Measurements from ENCODE around the gene BAG1. TPM values are rescaled to one million over a fixed set of nuclear protein-coding genes. Genes with fewer than 3 reads are reported as not detected.

Gene BAG1
- total RNA-seq, 1 donor from 2014 or later = 50.9 TPM

- DNase-seq (ENCODE audit: low read depth) = no peak
These were observed 21.8 kb downstream of the BAG1 start for GRCh38 chr9:33242609-33243134.

GRCh38 chr9:33241298-33241697 is 23.2 kb downstream of the BAG1 start:
- DNase-seq (ENCODE audit: low read depth) = no peak

- DNase-seq (ENCODE audit: low read depth) = no peak
These were observed 24.6 kb downstream of the BAG1 start, which contains the start of gene SPINK4 for GRCh38 chr9:33239921-33240320. SPINK4 (plus strand) TSS chr9:33240167; CDS start chr9:33240209, 42 bp downstream.

GRCh38 chr9:33236571-33236970 is 27.9 kb downstream of the BAG1 start:
- DNase-seq (ENCODE audit: low read depth) = no peak

- DNase-seq (ENCODE audit: low read depth) = peak; percentile 35
These were observed 29.7 kb downstream of the BAG1 start for GRCh38 chr9:33234511-33235467.

GRCh38 chr9:33233626-33234342 is 30.7 kb downstream of the BAG1 start:
- peak; percentile 99 for DNase-seq (ENCODE audit: low read depth)

- DNase-seq (ENCODE audit: low read depth) = peak; percentile 53
These were observed 31.7 kb downstream of the BAG1 start for GRCh38 chr9:33232815-33233214.

GRCh38 chr9:33231623-33231942 is 32.9 kb downstream of the BAG1 start:
- DNase-seq (ENCODE audit: low read depth) = no peak

GRCh38 chr9:33230756-33231622 is 33.5 kb downstream of the BAG1 start:
- DNase-seq (ENCODE audit: low read depth) = peak; percentile 87

- peak; percentile 87 for DNase-seq (ENCODE audit: low read depth)
These were observed 35.0 kb downstream of the BAG1 start for GRCh38 chr9:33229359-33230114.

- no peak for DNase-seq (ENCODE audit: low read depth)
These were observed 35.9 kb downstream of the BAG1 start for GRCh38 chr9:33228606-33229005.

GRCh38 chr9:33227741-33228140 is 36.8 kb downstream of the BAG1 start:
- no peak for DNase-seq (ENCODE audit: low read depth)

- no peak for DNase-seq (ENCODE audit: low read depth)
These were observed 37.5 kb downstream of the BAG1 start for GRCh38 chr9:33227008-33227398.

GRCh38 chr9:33225319-33226147 is 39.0 kb downstream of the BAG1 start:
- DNase-seq (ENCODE audit: low read depth) = peak; percentile 87

GRCh38 chr9:33223696-33224095 is 40.8 kb downstream of the BAG1 start:
- no peak for DNase-seq (ENCODE audit: low read depth)

GRCh38 chr9:33222031-33222430 is 42.5 kb downstream of the BAG1 start:
- no peak for DNase-seq (ENCODE audit: low read depth)

GRCh38 chr9:33221568-33221884 is 43.0 kb downstream of the BAG1 start:
- no peak for DNase-seq (ENCODE audit: low read depth)

GRCh38 chr9:33220681-33221567 is 43.6 kb downstream of the BAG1 start:
- DNase-seq (ENCODE audit: low read depth) = no peak

All from renal cortical epithelial cell (primary cell).